Hepatocyte (in vitro differentiated cells): ENCODE results near the gene PMF1. TPM values are rescaled to one million over a fixed set of nuclear protein-coding genes. Genes with fewer than 3 reads are reported as not detected.

ENCODE experiments used
- DNase-seq: peaks from one replicate; pipeline ENCODE4 v3.0.0-alpha.2; 2016; ENCODE audit warnings: low spot score
- H2AFZ ChIP-seq: fragments of 200-600 bp; sonication (generic); 2 replicates; pipeline ENCODE4 v1.6.0; 2016; ENCODE audit warnings: antibody characterized with exemption, mild to moderate bottlenecking
- H3K27ac ChIP-seq: fragments of 200-600 bp; sonication (generic); 2 replicates; pipeline ENCODE4 v1.5.1; 2016; ENCODE audit warnings: mild to moderate bottlenecking
- H3K27me3 ChIP-seq: fragments of 200-600 bp; sonication (generic); 2 replicates; pipeline ENCODE4 v1.6.1; 2016
- H3K36me3 ChIP-seq: fragments of 200-600 bp; sonication (generic); replicated peaks from 2 replicates; pipeline ENCODE4 v1.5.1; 2016; ENCODE audit warnings: low read depth; ENCODE audit not compliant: insufficient read depth
- H3K4me1 ChIP-seq: fragments of 200-600 bp; sonication (generic); 2 replicates; pipeline ENCODE4 v1.5.1; 2016; ENCODE audit warnings: mild to moderate bottlenecking, moderate library complexity; ENCODE audit not compliant: insufficient read depth
- H3K4me2 ChIP-seq: fragments of 200-600 bp; sonication (generic); 2 replicates; pipeline ENCODE4 v1.6.0; 2016
- H3K4me3 ChIP-seq: fragments of 200-600 bp; sonication (generic); 2 replicates; pipeline ENCODE4 v1.5.1; 2016; ENCODE audit warnings: mild to moderate bottlenecking
- H3K79me2 ChIP-seq: fragments of 200-600 bp; sonication (generic); 2 replicates; pipeline ENCODE4 v1.6.0; 2017; ENCODE audit warnings: mild to moderate bottlenecking
- H3K9me2 ChIP-seq: fragments of 200-600 bp; sonication (generic); replicated peaks from 2 replicates; pipeline ENCODE4 v1.6.0; 2017; ENCODE audit warnings: mild to moderate bottlenecking; ENCODE audit not compliant: insufficient read depth
- H3K9me3 ChIP-seq: fragments of 200-600 bp; sonication (generic); 2 replicates; pipeline ENCODE4 v1.5.1; 2016; ENCODE audit warnings: low read depth, mild to moderate bottlenecking
- H4K20me1 ChIP-seq: fragments of 200-600 bp; sonication (generic); 2 replicates; pipeline ENCODE4 v1.6.0; 2016; ENCODE audit warnings: mild to moderate bottlenecking; ENCODE audit not compliant: insufficient read depth, poor library complexity, severe bottlenecking
- CTCF ChIP-seq: fragments of 200-600 bp; sonication (generic); IDR thresholded peaks from 2 replicates; pipeline ENCODE4 v1.5.1; 2016; ENCODE audit warnings: antibody characterized with exemption, mild to moderate bottlenecking; ENCODE audit not compliant: poor library complexity
- EZH2 ChIP-seq: fragments of 200-600 bp; sonication (generic); IDR thresholded peaks from 2 replicates; pipeline ENCODE4 v1.6.1; 2016; ENCODE audit warnings: antibody characterized with exemption, mild to moderate bottlenecking, borderline replicate concordance
- EZH2phosphoT487 ChIP-seq: fragments of 200-600 bp; sonication (generic); IDR thresholded peaks from one replicate; pipeline ENCODE4 v1.6.1; 2018; ENCODE audit warnings: antibody characterized with exemption, mild to moderate bottlenecking, low read depth, moderate library complexity; ENCODE audit not compliant: unreplicated experiment, severe bottlenecking
- WGBS: methylation state at CpG from one replicate; pipeline ENCODE4 v1.1.6; 2016; ENCODE audit warnings: low lambda C conversion rate; ENCODE audit errors: missing lambda C conversion rate; 5-methylcytosine and 5-hydroxymethylcytosine counted together
- polyA plus RNA-seq: library from polyadenylated mRNA; unstranded; fragments of >200 nt; fragmentation: Nextera tagmentation; extraction: Ambion mirVana; gene quantifications from 2 replicates; pipeline ENCODE4 v1.2.1, GENCODE V29; 2016
- total RNA-seq: library from RNA; depleted of rRNA; stranded (reverse); fragments of >200 nt; gene quantifications from 2 replicates; pipeline ENCODE4 v1.2.3, GENCODE V29; 2014

Gene PMF1
- total and polyA plus RNA-seq, 2 experiments from 2014 or later = 60.7 to 77.1 TPM

GRCh38 chr1:156249593-156249992 is 36.8 kb downstream of the PMF1 start:
- Histone ChIP-seq H3K9me2 (no peaks in the 10 kb centered on the region), H3K79me2 (no peaks in the 10 kb centered on the region), H3K27ac (no peak overlapping the region), H3K4me2 (no peak overlapping the region), H3K4me1 (no peaks in the 10 kb centered on the region), H3K27me3 (no peaks in the 10 kb centered on the region), H3K9me3 (no peaks in the 10 kb centered on the region), H3K36me3 (no peaks in the 10 kb centered on the region), H3K4me3 (no peak overlapping the region), H4K20me1 (no peaks in the 10 kb centered on the region), H2AFZ (no peak overlapping the region)
- no peak for TF ChIP-seq EZH2
- no peak for TF ChIP-seq EZH2phosphoT487
- TF ChIP-seq CTCF = no peak
- DNase-seq = no peak
- WGBS = 93% methylated on average over 5 of the region's 5 CpGs

DNA sequence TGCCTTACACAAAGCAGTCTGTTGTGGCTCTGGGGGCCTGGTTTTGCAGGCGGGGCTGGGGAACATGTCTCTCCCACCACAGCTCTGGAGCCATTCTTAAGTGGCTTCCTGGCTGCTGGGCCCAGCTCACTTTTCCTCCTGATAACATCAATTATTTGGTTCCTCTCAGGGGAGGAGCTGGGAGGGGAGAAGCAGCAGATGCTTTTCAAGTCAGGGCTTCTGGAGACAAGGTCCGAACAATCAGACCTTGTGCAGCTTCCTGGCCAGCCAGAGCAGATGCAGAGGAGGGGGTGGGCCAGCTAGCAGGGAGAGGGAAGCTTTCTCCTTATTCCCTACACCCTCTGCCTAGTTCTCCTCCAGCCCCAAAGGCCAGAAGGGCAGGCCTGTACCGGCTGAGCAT is 38.7 kb downstream of the PMF1 start:
- H3K9me3 ChIP-seq = no peaks in the 10 kb centered on the region
- H3K4me3 ChIP-seq = no peak overlapping the region
- H3K79me2 ChIP-seq = no peaks in the 10 kb centered on the region
- H3K27ac ChIP-seq = no peak overlapping the region
- TF ChIP-seq EZH2 = no peak
- TF ChIP-seq CTCF = no peak
- no peak for TF ChIP-seq EZH2phosphoT487
- no peaks in the 10 kb centered on the region for H3K36me3 ChIP-seq
- DNase-seq = no peak
- no peaks in the 10 kb centered on the region for H3K4me1 ChIP-seq
- 50% methylated on average over 3 of the region's 3 CpGs for WGBS
- no peaks in the 10 kb centered on the region for H4K20me1 ChIP-seq
- H3K9me2 ChIP-seq = no peaks in the 10 kb centered on the region
- no peaks in the 10 kb centered on the region for H3K27me3 ChIP-seq
- no peak overlapping the region for H2AFZ ChIP-seq
- H3K4me2 ChIP-seq = no peak overlapping the region

DNA sequence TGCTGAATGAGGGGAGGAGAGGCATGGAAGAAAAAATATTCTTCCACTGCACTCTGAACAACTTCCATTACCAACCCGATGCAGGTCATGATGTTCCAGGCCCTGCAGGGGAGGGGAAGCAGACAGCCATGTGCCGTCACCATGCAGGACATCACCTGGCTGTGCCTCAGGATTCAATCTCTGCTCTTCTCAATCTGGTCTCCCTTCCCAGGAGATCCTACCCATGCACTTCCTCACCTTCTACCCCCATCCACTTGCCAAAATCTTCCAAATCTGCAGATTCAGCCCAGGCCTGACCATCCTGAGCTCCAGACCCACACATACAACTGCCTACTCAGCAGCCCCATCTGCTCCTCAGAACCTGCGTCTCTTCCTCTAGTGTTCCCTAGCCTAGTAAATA is 40.8 kb downstream of the PMF1 start:
- Histone ChIP-seq H3K9me2 (no peaks in the 10 kb centered on the region), H3K4me2 (no peak overlapping the region), H3K4me1 (no peaks in the 10 kb centered on the region), H2AFZ (no peak overlapping the region), H3K27me3 (no peaks in the 10 kb centered on the region), H3K4me3 (no peak overlapping the region), H3K9me3 (no peaks in the 10 kb centered on the region), H3K36me3 (peaks cover 3% of the 10 kb centered on the region), H4K20me1 (no peaks in the 10 kb centered on the region), H3K79me2 (no peaks in the 10 kb centered on the region), H3K27ac (no peak overlapping the region)
- TF ChIP-seq EZH2phosphoT487 (no peak), EZH2 (no peak), CTCF (no peak)
- DNase-seq = no peak
- 98% methylated on average over 3 of the region's 3 CpGs for WGBS

DNA sequence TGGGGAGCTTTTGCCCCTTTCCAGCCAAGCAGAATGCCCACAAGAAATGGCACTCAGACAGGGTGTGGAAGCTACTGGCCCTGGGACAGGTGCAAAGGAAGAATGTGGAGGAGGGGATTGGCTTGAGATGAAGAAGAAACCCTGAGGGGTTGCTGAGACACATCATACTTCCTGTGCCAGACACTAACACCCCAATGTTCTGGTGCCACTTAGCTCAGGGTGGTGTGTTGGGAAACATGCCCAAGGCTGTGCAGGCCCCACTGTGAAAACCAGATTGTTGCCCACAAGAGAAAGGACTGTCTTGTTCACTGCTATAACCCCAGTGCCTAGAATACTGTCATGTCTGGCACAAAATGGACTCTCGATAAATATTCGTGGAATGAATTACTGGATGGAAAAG is 44.9 kb downstream of the PMF1 start:
- Histone ChIP-seq H3K9me3 (no peaks in the 10 kb centered on the region), H3K36me3 (peaks cover 3% of the 10 kb centered on the region), H3K4me2 (no peak overlapping the region), H3K4me1 (no peaks in the 10 kb centered on the region), H3K79me2 (no peaks in the 10 kb centered on the region), H2AFZ (no peak overlapping the region), H4K20me1 (no peaks in the 10 kb centered on the region), H3K27ac (no peak overlapping the region), H3K27me3 (no peaks in the 10 kb centered on the region), H3K9me2 (no peaks in the 10 kb centered on the region), H3K4me3 (no peak overlapping the region)
- TF ChIP-seq EZH2phosphoT487 (no peak), EZH2 (no peak), CTCF (no peak)
- DNase-seq = no peak
- 94% methylated on average over 2 of the region's 2 CpGs for WGBS
